GM10847 (cell line): ENCODE measurements around the gene UCHL1.

Experiments used
- POLR2A ChIP-seq: IDR thresholded peaks from 2 replicates; pipeline ENCODE4 v1.6.1; 2011; ENCODE audit not compliant: insufficient read length; ENCODE audit errors: extremely low read depth

UCHL1 gene

GRCh38 chr4:41219421-41219950, 37.2 kb upstream of the UCHL1 start:
- TF ChIP-seq POLR2A, result no peak

- TF ChIP-seq POLR2A, result no peak
Observed at GRCh38 chr4:41221850-41222645, 34.7 kb upstream of the UCHL1 start.

DNA sequence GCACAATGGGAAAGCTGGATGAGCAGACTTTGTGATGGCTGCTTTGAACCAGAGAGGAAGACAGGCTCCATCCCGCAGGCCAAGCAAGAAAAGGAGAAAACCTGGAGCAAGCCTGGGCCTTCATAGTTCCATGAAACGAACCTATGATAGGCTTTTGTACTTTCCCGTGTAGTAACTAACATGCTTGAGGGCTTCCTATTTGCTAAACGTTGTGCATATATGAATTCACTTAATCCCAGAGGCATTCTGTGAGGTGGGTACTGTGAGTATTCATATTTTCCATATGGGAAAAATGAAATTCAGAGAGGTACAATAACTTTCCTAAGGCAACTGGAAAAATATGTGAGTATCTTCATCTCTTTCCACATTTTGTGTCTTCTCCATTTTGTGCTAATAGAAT, 28.8 kb upstream of the UCHL1 start:
- TF ChIP-seq POLR2A, result no peak

DNA sequence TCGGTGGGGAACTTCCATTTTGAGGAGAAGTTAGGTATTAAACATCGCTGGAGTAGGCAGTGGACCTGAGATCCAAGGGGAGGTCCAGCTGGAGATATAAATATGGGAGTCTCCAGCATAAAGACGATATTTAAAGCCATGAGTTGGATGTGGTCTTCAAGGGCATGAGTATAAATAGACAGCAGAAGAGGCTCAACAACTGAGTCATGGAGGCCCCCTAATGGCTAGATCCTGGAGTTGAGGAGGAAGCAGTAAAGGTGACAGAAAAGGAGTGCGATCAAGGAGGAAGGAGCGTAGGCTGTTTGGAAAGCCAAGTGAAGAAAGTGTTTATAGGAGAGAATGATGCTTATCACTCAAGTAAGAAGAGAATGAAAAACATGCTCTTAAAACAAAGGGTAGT, 24.3 kb upstream of the UCHL1 start:
- no peak for TF ChIP-seq POLR2A

- TF ChIP-seq POLR2A, result no peak
Observed at GRCh38 chr4:41232856-41233255, 23.9 kb upstream of the UCHL1 start.

GRCh38 chr4:41236032-41236431, 20.7 kb upstream of the UCHL1 start:
- TF ChIP-seq POLR2A, result no peak

DNA sequence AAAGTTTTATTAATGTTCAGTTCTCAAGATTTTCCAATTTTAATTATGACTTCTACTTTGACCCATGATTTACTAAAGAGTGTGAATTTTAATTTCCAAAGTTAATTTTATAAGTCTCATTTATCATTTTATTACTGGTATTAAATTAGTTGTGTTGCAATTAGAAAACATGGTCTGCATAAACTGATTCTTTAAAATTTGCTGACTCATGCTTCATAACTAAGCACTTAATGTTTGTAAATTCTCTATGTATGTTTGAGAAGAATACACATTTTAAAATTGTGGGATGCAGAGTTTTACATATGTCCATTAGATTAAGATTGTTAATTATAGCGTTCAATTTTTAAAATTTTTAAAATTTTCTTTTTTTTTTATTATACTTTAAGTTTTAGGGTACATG, 20.2 kb upstream of the UCHL1 start:
- TF ChIP-seq POLR2A, result no peak

DNA sequence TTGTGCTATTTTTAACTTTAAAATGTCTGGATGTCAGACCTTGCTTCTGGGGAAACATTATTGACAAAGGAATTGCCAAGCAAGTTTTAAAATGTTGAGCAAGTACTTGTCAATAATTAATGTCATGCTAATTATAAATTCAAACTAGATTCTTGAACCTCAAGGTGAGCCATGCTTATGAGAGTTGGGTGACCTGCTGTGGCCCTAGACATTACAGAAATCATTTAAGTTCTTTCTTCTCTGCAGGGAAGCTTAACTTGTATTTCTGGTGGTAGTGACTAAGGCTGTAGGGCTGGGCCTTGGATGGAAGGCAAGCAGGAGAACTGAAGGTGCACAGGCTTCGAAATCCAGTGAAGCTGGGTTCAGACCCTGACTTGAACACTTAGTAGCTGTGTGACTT, 14.8 kb upstream of the UCHL1 start:
- no peak for TF ChIP-seq POLR2A

GRCh38 chr4:41245983-41246382, 10.7 kb upstream of the UCHL1 start:
- no peak for TF ChIP-seq POLR2A

- no peak for TF ChIP-seq POLR2A
Observed at GRCh38 chr4:41256131-41256739, 493 bp upstream of the UCHL1 start.

DNA sequence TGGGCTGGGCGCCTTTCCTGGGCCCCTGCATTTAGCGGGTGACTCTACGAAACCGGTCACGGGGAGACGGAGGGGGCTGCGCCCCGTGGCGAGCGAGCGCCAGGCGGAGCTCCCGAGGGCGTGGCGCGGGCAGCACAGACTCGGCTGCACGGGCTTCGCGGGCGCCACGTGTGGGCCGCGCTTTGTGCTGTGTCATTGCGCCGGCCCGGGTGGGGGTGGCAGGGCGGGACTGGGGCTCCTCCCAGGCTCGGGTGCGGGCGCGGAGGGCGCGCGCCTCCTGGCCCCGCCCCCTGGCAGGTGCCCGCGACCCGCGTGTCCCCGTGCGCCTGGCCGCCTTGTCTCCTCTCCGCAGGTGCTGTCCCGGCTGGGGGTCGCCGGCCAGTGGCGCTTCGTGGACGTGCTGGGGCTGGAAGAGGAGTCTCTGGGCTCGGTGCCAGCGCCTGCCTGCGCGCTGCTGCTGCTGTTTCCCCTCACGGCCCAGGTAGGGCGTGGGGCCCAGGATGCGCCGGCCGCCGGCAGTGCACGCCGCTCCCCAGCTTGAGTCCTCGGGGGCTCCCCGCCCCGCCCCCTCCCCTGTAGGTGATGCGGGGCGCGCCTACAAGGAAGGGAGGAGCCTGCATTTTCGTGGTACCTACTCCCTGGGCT, 651 bp downstream of the UCHL1 start:
- no peak for TF ChIP-seq POLR2A

GRCh38 chr4:41257906-41258305, 1.2 kb downstream of the UCHL1 start:
- no peak for TF ChIP-seq POLR2A

DNA sequence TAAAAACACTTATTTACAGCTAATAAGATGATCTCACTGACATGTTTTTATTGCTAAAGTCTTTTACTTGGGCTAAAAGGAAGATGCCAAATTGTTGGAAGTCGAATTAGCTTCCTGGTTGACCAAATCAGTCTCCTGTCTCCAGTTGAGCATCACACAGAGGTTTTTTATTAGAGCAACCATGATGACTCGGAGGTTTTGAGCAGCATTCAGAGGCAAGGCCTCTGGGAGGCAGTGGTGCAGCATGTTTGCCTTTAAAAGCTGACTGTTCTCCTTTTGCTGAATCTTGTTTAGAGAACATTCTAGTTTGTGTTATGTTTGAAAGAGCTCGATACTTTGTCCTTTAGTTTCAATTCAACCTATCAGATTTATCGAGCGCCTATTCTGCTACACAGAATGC, 2.1 kb downstream of the UCHL1 start:
- no peak for TF ChIP-seq POLR2A

DNA sequence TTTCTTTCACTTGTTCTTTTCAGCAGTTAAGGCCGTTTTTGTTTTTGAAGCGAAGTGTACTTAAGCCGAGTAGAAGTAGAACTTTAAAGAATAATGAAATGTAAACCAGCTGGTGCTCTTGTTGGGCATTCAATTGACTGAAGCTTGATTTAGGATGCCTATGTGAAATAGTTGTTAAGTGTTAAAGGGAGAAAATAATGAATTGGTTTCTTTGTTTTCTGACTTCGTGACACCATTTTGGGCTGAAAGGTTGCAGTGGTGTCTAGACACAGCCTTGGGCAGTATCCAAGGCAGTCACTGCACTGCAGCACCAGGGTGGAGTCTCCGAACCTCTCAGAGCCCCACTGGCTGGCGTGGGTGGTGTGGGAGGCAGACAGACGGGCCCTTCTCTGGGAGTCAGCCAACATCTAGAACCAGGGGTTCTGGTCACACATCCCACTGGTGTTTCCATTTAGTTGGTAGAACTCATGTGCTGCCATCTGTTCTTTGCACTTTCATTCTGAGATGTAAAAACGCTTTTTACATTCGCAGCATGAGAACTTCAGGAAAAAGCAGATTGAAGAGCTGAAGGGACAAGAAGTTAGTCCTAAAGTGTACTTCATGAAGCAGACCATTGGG, 3.5 kb downstream of the UCHL1 start:
- TF ChIP-seq POLR2A, result no peak

DNA sequence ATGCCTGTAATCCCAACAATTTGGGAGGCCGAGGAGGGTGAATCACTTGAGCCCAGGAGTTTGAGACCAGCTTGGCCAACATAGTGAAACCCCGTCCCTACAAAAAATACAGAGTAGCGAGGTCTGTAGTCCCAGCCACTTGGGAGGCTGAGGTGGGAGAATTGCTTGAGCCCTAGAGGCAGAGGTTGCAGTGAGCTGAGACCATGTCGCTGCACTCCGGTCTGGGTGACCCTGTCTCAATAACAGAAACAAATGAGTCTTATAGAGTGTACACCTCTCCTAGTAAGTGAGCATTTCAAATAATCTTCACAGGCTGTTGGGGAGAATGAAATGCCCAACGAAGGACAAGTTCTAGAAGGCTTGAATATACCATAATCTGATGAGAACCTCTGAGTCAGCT, 5.5 kb downstream of the UCHL1 start:
- no peak for TF ChIP-seq POLR2A

DNA sequence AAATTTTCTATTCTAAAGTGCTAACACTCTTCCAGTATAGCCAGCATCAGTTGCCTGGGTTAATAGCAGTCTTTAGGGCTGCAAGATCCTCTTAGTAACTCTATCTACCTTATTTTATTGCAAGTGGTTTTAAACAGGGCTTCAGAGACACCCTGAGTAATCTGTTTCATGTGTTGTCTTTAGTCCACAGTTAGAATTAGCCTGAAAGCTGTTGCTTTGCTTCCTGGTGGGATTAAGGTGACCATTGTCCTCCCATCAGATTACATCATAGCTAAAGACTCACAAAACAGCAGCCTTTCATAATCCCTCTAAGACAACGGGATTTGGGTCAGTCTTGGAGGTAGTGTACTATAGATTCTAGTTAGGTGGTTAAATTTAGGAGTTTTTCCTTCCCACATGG, 7.5 kb downstream of the UCHL1 start:
- TF ChIP-seq POLR2A, result no peak
